Suppressor macrophage (primary cell): ENCODE data around the gene NFIX.

ENCODE experiments used
- DNase-seq, 4 experiments: peaks; one replicate each; pipeline ENCODE4 v3.0.0-alpha.2; 2020 to 2022

Gene NFIX

GRCh38 chr19:13057147-13057572, 61.9 kb downstream of the NFIX start:
- DNase-seq = no peak

GRCh38 chr19:13057744-13058143, 62.5 kb downstream of the NFIX start:
- DNase-seq = no peak

GRCh38 chr19:13058951-13059660, 63.8 kb downstream of the NFIX start:
- DNase-seq = no peak

- no peak for DNase-seq
These were observed 65.1 kb downstream of the NFIX start for GRCh38 chr19:13060233-13060963.

GRCh38 chr19:13060964-13061927, 66.0 kb downstream of the NFIX start:
- peak; percentile 84 to 93 (median 90) for DNase-seq

GRCh38 chr19:13062317-13062716, 67.0 kb downstream of the NFIX start:
- no peak for DNase-seq

- no peak for DNase-seq
These were observed 68.3 kb downstream of the NFIX start for GRCh38 chr19:13063461-13064091.

- DNase-seq = no peak
These were observed 68.8 kb downstream of the NFIX start for GRCh38 chr19:13064092-13064489.

- DNase-seq = peak in 3 of 4 experiments; percentile 41 to 58 (median 48)
These were observed 71.0 kb downstream of the NFIX start for GRCh38 chr19:13066226-13066625.

- no peak for DNase-seq
These were observed 71.9 kb downstream of the NFIX start for GRCh38 chr19:13066933-13067807.

- peak; percentile 37 to 65 (median 50) for DNase-seq
These were observed 73.0 kb downstream of the NFIX start for GRCh38 chr19:13068085-13068846.

GRCh38 chr19:13069415-13070359, 74.4 kb downstream of the NFIX start:
- peak in 1 of 4 experiments; percentile 23 for DNase-seq

- DNase-seq = no peak
These were observed 75.3 kb downstream of the NFIX start for GRCh38 chr19:13070425-13071140.

- DNase-seq = no peak
These were observed 76.3 kb downstream of the NFIX start for GRCh38 chr19:13071444-13072187.

- no peak for DNase-seq
These were observed 77.1 kb downstream of the NFIX start for GRCh38 chr19:13072188-13072908.

GRCh38 chr19:13073263-13073662, 78.0 kb downstream of the NFIX start:
- no peak for DNase-seq

GRCh38 chr19:13074378-13074777, 79.1 kb downstream of the NFIX start:
- no peak for DNase-seq
